Spleen (tissue), 11 donors: Measurements from ENCODE around the gene MAN1B1. TPM values are rescaled to one million over a fixed set of nuclear protein-coding genes. Genes with fewer than 3 reads are reported as not detected.
A peak's percentile ranks its signal among the peaks of the same experiment; 100 is the strongest.

Experiments used
- DNase-seq: peaks from one replicate; pipeline ENCODE4 v3.0.0-alpha.2; 2020
- H3K27ac ChIP-seq, 8 donors: fragments of 200-600 bp; sonication (generic) in 7 of 8; 1 replicate in 4 of 8; 2 replicates in 4 of 8; pipeline versions ENCODE4 v1.5.0 to v1.8.0; 2016 to 2021; ENCODE audit warnings: inconsistent platforms in 4 of 8, mild to moderate bottlenecking in 4 of 8, moderate library complexity in 1 of 8
- H3K27me3 ChIP-seq, 7 donors: fragments of 200-600 bp; sonication (generic) in 6 of 7; replicated peaks in 1 of 7; 1 replicate in 4 of 7; 2 replicates in 3 of 7; pipeline versions ENCODE4 v1.5.0 to v1.8.0; 2016 to 2021; ENCODE audit warnings: inconsistent platforms in 3 of 7, mild to moderate bottlenecking in 1 of 7
- H3K36me3 ChIP-seq, 6 donors: fragments of 200-600 bp; sonication (generic) in 5 of 6; 1 replicate in 4 of 6; 2 replicates in 2 of 6; pipeline versions ENCODE4 v1.5.0 to v1.8.0; 2016 to 2021; ENCODE audit warnings: inconsistent platforms in 2 of 6
- H3K4me1 ChIP-seq, 6 donors: fragments of 200-600 bp; sonication (generic) in 5 of 6; 1 replicate in 3 of 6; 2 replicates in 3 of 6; pipeline versions ENCODE4 v1.5.0 to v1.8.0; 2016 to 2021; ENCODE audit warnings: inconsistent platforms in 3 of 6
- H3K4me3 ChIP-seq, 8 donors: fragments of 200-600 bp; sonication (generic) in 7 of 8; 1 replicate in 4 of 8; 2 replicates in 4 of 8; pipeline versions ENCODE4 v1.5.0 to v1.8.0; 2016 to 2021; ENCODE audit warnings: inconsistent platforms in 4 of 8, mild to moderate bottlenecking in 4 of 8, moderate library complexity in 2 of 8
- H3K9me3 ChIP-seq, 8 donors: fragments of 200-600 bp; sonication (generic) in 7 of 8; 1 replicate in 4 of 8; 2 replicates in 4 of 8; pipeline versions ENCODE4 v1.5.0 to v1.8.0; 2016 to 2021; ENCODE audit warnings: inconsistent platforms in 4 of 8
- POLR2A ChIP-seq, 3 donors: fragments of 450-650 bp; IDR thresholded peaks; one replicate each; pipeline ENCODE4 v1.5.1; 2017; ENCODE audit warnings: antibody characterized with exemption in 3 of 3, mild to moderate bottlenecking in 1 of 3
- POLR2AphosphoS5 ChIP-seq, 3 donors: sonication (generic); formaldehyde crosslinking; IDR thresholded peaks; one replicate each; pipeline ENCODE4 v1.5.1; 2017; ENCODE audit warnings: antibody characterized with exemption in 3 of 3
- WGBS, 5 donors: extraction: QIAGEN DNeasy Blood & Tissue Kit in 3 of 5; methylation state at CpG; one replicate each; pipeline versions ENCODE4 v1.1.5 to v1.1.7; 2013 to 2018; 5-methylcytosine and 5-hydroxymethylcytosine counted together
- intact Hi-C: fragments of 100-400 bp; cut with DNase I; formaldehyde crosslinking; loops from one replicate; pipeline ENCODE4 v1.15.0; 2023; ENCODE audit warnings: low total_unique reads
- polyA plus RNA-seq, 3 donors: library from polyadenylated mRNA; stranded (reverse); fragments of 200-250 nt; gene quantifications; one replicate each; pipeline ENCODE4 v1.2.1, GENCODE V29; 2013
- total RNA-seq, 7 donors: library from RNA; depleted of rRNA in 3 of 7; stranded (reverse); fragments of >200 nt in 3 of 7; fragmentation: NEBNext Ultra II Directional in 4 of 7; extraction: Animal tissue kit (Norgen Biotek cat#: 25700) in 4 of 7; gene quantifications; one replicate each; pipeline versions ENCODE4 v1.1.0 to v1.2.1, GENCODE V29; 2016 to 2021
- TF ChIP-seq, protein P1 (sequence below), 11 experiments: fragments of 200-600 bp in 7 of 11; fragments of 450-650 bp in 4 of 11; sonication (generic) in 4 of 11; IDR thresholded peaks in 8 of 11; conservative IDR thresholded peaks in 3 of 11; 1 replicate in 7 of 11; 2 replicates in 4 of 11; pipeline versions ENCODE4 v1.4.0 to v1.8.0; 2016 to 2021; ENCODE audit warnings: antibody characterized with exemption in 11 of 11, inconsistent platforms in 4 of 11, mild to moderate bottlenecking in 1 of 11
- donor health status: healthy with polysubstance abuse.
- donor health status: DM: no; HTN: no; CAD: no; lungs with moderate emphysema.
- donor health status: DM: no; HTN: no; CAD: no.
- donor health status: Bipolar disorder and iron deficiency.
- donor health status: healthy.
- donor health status: DM: no; HTN: no; CAD: no.
- donor health status: DM: yes; HTN: yes; CAD: no.

MAN1B1 gene
- total and polyA plus RNA-seq, 10 donors = 43.2 to 112 (median 52.8) TPM

DNA sequence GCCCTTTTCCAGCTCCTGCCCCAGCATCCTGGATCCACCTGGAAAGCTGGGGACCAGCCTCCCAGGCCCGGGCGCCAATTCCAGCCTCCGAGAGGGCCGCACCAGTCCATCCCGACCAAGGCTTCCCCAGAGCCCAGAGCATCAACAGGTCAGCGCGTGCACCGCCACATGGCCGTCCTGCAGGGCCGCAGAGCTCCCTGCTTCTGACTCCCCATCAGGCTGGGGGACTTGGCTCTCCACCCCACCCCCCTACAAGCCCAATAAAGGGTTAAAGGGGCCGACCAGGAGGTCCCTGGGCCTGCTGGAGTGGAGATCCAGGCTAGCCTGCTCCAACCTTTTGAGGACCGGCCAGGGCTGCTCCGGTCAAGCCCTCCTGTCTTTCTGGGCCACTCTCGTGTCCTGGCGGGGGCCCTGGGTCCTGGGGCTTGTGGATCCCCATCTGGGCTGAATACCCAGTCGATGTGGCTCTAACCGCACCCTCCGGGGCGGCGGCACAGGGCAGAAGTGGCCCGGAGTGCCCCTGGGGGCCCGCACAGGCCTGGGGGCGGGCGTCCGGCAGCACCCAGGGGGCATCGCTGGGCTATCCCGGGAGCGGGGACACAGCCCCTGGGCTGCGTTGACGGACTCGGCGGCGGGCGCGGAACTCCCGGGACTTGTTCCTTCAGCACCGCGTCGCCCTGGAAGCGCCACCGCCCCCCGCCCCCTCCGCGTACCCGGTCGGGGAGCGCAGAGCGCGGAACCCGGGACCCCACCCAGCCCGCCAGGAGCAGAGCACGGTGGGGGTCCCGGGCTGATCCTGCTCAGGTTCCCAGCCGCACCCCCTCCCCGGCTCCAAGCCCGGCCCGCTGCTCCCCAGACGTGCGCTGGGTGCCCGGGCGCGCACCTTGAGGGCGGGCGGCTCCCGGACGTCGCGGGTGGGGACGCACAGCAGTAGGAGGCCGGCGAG lies 33.5 kb upstream of the MAN1B1 start:
- Histone ChIP-seq H3K36me3 (no peaks in the 10 kb centered on the region), H3K9me3 (no peaks in the 10 kb centered on the region), H3K27me3 (peaks cover 12 to 72% (median 62%) of the 10 kb centered on the region in 7 donors), H3K27ac (no peak overlapping the region), H3K4me3 (peak overlapping the region; percentile 25 to 66 (median 38)), H3K4me1 (peaks cover 12 to 57% (median 34%) of the 10 kb centered on the region in 6 donors)
- intact Hi-C loops = no loop called here
- no peak for DNase-seq
- TF ChIP-seq POLR2A (IDR thresholded peaks at IDR 0.05) (no peak), POLR2AphosphoS5 (IDR thresholded peaks at IDR 0.05) (no peak)
- TF ChIP-seq, protein P1, sequence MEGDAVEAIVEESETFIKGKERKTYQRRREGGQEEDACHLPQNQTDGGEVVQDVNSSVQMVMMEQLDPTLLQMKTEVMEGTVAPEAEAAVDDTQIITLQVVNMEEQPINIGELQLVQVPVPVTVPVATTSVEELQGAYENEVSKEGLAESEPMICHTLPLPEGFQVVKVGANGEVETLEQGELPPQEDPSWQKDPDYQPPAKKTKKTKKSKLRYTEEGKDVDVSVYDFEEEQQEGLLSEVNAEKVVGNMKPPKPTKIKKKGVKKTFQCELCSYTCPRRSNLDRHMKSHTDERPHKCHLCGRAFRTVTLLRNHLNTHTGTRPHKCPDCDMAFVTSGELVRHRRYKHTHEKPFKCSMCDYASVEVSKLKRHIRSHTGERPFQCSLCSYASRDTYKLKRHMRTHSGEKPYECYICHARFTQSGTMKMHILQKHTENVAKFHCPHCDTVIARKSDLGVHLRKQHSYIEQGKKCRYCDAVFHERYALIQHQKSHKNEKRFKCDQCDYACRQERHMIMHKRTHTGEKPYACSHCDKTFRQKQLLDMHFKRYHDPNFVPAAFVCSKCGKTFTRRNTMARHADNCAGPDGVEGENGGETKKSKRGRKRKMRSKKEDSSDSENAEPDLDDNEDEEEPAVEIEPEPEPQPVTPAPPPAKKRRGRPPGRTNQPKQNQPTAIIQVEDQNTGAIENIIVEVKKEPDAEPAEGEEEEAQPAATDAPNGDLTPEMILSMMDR (IDR thresholded peaks at IDR 0.05 in 8 of 11, conservative IDR thresholded peaks at IDR 0.05 in 3 of 11) = no peak
- 13 to 33% (median 13%) methylated on average over 17 to 71 of the region's 71 CpGs for WGBS, 5 donors

DNA sequence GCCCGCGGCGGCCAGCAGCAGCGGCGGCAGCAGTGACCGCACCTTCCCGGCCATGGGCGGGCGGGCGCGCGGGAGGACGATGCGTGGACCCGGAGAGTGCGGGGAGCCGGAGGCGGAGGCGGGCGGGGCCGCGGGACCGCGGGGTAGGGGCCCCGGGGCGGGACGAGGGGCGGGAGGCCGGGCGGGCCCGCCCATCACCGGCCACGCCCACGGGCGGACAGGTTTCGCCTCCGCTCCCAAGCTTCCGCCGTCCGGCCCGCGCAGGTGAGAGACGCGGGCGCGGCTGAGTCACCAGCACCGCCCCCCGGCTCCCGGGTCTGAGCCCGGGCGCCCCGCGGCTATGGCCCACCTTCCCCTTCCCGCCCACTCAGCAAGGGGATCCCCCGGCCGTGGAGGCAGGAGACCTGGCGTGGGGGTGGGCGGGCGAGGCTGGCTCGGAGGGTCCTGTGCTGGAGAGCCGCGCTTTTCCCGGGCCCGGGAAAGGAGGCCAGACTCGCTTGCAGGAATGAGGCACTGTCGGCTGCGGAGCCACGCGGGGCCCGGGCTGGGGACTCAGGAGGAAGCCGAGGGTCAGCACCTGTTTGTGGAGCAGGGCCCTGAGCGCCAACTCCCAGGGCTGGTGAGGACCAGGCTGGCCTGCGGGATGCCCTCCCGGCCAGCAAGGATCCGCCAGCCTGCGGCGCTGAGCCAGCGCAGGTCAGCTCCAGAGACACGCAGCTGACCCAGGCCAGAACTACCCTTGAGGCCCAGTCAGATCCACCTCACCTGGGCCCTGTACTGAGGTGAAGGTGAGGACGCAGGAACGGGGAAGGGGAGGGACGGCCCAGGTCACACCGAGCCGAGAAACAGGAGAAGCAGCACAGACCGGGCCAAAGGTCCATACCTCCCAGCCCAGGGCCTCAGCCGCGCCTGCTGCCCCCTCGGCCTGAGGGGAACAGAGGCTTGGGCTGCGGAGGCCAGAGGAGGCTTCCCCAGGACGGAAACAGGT lies 32.5 kb upstream of the MAN1B1 start, which contains the start of gene ENTPD2:
TSS of gene ENTPD2 (minus strand) at position 118 of the 988 bp plus-strand sequence. CDS start at position 54, 64 bp downstream.
- TF ChIP-seq POLR2AphosphoS5 (IDR thresholded peaks at IDR 0.05) = no peak
- TF ChIP-seq, protein P1 (IDR thresholded peaks at IDR 0.05 in 8 of 11, conservative IDR thresholded peaks at IDR 0.05 in 3 of 11) = no peak
- TF ChIP-seq POLR2A (IDR thresholded peaks at IDR 0.05) = no peak
- H3K27me3 ChIP-seq = peaks cover 8 to 62% (median 53%) of the 10 kb centered on the region in 7 donors

DNA sequence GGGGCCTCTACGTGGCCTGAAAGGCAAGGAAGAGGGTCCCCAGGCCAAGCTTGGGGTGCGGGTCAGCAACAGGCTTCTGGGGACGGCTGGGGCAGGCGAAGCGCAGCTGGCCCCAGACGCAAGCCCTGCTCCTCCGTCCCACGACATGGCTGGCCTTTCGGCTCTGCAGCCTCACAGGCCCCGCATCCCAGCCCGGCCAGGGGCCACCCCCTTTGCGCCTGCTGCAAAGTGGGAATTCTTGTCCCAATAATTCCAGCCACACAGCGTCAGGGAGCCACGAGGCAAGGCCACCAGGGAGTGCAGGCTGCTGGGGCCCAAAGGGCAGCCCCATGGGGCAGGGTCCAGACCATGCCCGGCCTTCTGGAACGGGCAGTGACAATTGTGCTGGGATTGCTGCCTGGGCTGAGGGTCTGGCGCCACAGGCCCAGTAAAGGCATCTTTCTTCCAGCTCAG lies 31.8 kb upstream of the MAN1B1 start:
- Histone ChIP-seq H3K4me1 (peaks cover 12 to 49% (median 28%) of the 10 kb centered on the region in 6 donors), H3K4me3 (no peak overlapping the region), H3K27ac (no peak overlapping the region), H3K9me3 (no peaks in the 10 kb centered on the region), H3K27me3 (peaks cover 5 to 55% (median 46%) of the 10 kb centered on the region in 7 donors), H3K36me3 (no peaks in the 10 kb centered on the region)
- intact Hi-C loops = no loop called here
- DNase-seq = no peak
- WGBS, 5 donors = 85 to 92% (median 90%) methylated on average over 8 to 17 of the region's 17 CpGs
- no peak for TF ChIP-seq POLR2A (IDR thresholded peaks at IDR 0.05)
- no peak for TF ChIP-seq POLR2AphosphoS5 (IDR thresholded peaks at IDR 0.05)
- TF ChIP-seq, protein P1 (IDR thresholded peaks at IDR 0.05 in 8 of 11, conservative IDR thresholded peaks at IDR 0.05 in 3 of 11) = no peak

More for the DNA sequence above, 32.5 kb upstream of the MAN1B1 start, which contains the start of gene ENTPD2:
- 19 to 71% (median 21%) methylated on average over 22 to 90 of the region's 90 CpGs for WGBS, 5 donors
- intact Hi-C loops = no loop called here
- Histone ChIP-seq H3K4me3 (peak within 1 kb of the TSS; percentile 25 to 66 (median 38)), H3K4me1 (peaks cover 12 to 55% (median 32%) of the 10 kb centered on the region in 6 donors), H3K9me3 (no peaks in the 10 kb centered on the region), H3K27ac (no peak within 1 kb of the TSS), H3K36me3 (no peaks in the 10 kb centered on the region)
- no peak for DNase-seq
